GM21737 (cell line): Measurements from ENCODE around the gene PTPN7.
"Not testable (repeated sequence)": the region's sequence is repeated elsewhere in the genome, so short reads cannot be mapped to it uniquely, and the experiment has no call there.

Experiments
- ATAC-seq: cut with Tn5 transposase; IDR thresholded peaks from one replicate; pipeline ENCODE4 v1.9.1; 2021; ENCODE audit warnings: mild to moderate bottlenecking, moderate library complexity; ENCODE audit not compliant: unreplicated experiment

PTPN7 gene

DNA sequence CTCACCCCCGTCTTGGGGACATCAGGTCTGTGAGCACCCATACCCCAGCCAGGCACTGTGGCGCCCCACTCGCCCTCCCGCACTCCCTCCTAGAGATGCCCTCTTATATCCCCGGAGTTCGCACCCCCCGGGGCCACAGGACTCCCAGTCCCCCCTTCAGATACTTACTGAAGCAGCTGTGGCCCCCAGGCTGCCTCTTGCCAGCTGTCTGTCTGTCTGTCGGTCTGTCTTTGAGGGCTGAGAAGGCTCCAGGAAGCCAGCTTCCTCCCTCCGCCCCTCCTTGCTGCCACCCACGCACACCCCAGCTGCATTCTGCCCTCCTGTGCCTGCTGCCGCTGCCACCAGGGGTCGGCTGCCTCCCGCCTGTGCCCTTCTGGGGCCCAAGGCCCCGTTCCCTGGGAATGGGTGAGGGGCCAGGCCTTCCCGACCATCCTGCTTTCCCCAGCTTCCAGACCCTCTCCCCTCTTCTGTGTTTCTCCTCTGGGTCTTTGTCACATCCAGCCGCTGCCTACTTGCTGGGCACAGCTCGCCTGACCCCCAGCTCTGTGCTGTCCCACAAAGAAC is at the start of gene PTPN7:
Gene PTPN7 (minus strand): TSS at position 226 of the 564 bp plus-strand sequence. CDS start 1,200 bp downstream, outside the sequence.
- ATAC-seq: peak; percentile 29

DNA sequence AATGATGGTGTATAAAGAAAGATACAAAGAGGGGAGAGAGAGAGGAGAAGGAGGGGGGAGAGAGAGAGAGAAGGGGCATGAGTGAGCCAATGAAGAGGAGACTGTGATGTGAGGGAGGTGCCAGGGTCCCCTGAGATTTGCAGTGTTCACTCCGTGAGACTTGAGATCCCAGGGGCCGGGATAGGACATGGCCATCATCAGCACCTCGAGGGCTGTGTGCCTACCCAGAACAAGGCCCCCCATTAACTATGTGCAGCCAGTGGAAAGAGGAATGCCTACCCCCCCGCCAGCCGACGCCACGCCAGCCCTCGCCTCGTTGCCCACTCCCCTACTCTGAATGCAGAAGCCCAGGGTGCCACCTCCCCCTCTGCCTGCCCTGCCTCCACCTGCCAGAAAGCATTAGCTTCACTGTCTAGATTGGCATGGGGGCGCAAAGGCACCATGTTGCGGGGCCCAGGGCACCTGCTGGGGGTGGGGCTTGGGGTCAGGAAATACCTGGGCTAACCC is 48.0 kb upstream of the PTPN7 start:
- ATAC-seq: no peak

DNA sequence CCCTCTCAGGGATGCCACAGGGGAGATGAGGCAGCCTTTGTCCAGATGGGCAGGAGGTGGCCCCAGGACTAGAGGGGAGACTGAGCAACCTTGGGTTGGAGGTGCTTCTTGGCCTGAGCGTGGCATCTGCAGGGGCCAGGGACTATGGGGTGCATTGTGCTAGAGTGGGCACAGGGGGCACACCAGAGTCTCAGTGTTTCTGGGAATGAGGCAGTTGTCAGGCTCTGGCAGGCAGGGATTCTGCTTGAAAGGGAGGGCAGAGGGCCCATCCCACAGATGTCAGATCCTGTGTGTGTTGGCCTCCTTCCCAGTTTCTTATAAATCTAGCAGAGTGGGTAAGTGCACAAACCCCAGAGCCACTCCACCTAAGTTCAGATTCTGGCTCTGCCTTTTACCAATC is 46.9 kb upstream of the PTPN7 start:
- no peak for ATAC-seq

DNA sequence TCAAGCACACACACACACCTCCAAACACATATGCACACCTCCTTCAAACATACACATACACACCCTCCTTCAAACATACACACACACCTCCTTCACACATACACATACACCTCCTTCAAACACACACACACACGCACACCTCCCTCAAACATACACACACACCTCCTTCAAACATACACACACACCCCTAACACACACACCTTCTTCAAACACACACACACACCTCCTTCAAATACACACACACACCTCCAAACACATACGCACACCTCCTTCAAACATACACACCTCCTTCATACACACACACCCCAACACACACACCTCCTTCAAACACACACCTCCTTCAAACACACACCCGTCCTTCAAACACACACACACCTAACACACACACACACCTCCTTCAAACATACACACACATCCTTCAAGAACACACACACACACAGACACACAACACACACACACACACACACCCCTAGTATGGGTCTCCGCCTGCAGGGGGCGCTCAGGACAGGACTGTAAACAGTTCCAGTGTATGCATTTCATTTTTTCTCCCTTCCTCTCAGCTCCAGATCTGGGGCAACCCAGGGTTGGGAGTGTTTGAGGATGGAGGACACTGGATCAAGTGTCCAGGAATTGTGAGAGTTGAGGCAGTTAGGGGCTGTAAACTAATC is 45.3 kb upstream of the PTPN7 start:
- ATAC-seq: no peak

DNA sequence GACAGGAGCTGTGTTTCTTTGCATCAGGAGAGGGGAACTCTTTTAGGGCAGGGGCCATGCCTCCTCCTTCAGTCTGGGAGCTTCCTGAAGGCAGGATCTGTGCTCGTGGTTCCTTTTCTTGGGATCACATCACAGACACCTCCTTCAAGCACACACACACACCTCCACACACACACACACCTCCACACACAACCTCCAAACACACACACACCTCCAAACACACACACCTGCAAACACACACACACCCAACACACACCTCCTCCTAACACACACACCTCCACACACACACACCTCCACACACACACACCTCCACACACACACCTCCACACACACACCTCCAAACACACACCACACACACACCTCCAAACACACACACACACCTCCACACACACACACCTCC is 43.7 kb upstream of the PTPN7 start:
- no peak for ATAC-seq

DNA sequence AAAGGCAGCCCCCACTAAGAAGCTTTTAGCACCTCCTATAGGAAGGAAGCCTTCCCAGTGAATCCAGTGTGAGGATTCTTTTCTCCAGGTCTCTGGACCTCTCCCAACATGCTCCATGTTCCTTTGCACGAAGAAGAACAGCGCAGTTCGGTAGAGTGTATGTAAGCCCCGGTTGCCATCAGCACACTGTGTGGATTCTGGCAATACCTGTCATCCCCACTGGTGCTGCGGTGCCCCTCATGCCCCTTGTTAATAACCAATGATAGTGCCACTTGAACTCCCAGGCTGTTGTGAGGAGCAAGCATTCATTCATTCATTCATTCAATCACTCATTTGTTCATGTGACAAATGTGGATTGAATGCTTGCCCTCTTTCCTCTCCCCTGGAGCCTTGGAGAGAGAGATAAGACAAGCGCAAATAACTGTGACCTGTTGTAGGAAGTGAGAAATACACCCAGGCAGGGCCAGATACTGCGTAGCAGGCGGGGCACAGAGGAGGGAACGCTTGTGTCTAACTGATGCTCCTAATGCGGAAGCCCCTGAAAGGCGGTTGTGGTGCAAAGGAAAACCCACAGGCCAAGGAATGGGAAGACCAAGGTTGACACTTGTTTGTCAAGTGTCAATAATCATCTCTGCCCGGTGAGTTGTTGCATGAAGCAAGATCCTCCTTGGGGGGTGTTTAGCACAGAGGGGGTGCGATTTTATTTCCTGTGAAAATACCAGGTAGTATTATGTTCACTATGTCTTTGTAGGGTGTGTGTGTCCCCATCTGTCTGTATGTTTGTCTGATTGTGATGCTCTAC is 43.0 kb upstream of the PTPN7 start:
- ATAC-seq: no peak

DNA sequence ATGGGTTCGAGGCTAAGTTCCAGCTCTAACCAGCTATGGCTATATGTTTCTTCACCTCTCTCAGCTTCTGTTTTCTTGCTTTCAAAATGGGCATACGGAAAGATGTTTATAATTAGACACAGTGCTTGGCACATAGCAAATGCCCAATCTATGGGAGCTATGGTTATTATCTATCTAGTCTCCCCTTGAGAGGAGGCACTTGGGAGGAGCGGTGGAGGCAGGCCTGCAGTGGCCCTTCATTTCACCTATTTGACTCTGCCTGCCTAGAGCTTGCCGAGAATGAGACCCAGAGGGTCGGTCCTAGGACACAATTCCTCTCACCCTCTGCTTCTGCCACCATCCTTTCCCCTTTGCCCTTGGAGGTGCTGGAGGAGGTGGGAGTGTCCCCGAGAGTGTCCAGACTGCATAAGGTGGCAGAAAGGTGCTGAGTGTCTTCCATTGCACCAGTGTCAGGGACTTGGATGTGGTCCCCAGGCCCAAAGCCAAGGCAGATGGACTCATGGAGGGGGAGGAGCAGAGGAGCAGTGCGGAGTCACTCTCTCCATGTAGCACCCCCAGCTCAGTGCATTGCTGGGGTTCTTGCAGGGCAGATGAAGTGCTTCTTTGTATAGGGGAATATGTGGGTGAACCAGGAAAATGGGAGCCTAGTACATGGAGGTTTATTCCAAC is 42.2 kb upstream of the PTPN7 start:
- ATAC-seq: no peak

DNA sequence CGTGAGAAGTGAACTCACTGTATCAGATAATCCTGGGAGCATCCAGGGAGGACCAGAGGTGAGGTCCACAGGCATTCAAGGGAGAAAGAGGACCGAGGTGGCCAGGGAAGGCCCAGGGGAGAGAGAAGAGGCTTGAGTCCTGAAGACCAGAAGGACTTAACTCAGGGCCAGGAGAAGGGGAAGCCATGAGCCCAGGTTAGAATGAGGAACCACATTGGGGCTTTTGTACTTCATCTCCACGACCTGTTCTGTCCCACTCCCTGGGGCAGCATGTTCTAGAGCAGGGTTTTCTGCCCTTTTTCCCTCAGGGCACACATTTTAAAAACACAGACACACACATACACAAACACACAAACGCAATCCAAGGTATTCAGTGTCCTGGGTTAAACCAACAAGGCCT is 41.6 kb upstream of the PTPN7 start:
- ATAC-seq: no peak

DNA sequence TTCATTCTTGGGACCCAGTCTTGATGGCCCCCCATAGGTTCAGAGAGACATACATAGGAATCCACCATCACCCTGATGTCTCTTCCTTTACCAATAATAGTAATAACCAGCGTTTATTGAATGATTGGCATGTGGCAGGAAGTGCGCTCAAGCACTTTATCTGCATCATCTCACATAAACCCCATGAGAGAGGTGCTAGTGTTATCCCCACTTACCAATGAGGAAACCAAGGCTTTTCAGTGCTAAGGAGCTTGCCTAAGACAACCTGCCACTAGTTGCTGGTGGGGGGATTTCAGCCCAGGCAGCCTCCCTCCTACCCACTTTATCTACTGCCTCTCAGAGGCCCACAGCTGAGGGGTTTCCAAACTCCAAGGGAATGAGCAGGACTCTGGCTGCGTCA is 40.9 kb upstream of the PTPN7 start:
- no peak for ATAC-seq

DNA sequence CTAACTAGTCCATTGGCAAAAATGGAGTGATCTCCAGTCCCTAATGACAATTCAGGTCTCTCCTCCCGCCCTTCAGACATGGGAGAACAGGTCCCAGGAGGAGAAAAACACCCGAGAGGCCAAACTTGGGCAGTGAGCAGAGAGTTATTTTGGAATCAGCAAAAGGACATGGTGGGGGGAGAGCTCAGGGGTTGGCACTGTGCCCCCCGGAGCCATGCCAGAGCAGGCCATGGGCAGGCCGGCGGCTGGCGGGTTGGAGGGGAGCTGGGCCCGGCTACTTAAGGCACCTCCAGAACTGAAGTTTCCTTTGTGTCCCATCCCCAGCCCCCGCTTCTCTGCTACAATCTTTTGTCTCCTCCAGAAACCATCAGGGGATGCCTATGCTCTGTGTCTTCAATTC is 40.3 kb upstream of the PTPN7 start:
- ATAC-seq: no peak

DNA sequence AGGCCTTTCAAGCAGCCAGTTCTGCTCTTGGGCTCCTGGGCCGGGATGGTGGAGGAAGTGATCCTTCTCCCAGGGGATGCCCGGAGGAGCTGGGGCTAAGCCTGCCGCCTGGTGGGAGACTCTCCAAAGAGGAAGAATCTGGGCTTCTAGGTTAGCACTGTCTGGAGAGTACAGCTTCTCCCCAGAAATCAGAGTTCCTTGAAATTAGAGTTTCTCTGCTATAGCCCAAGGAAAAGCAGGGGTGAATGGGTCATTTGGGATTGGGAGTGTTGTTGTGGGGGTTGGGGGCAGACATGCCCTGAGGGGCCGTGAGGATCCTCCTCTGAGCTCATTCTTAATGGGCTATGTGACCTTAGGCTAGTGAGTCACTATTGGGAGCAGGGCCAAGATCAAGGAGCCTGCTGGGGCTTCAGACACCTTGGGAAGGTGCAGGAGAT is 39.7 kb upstream of the PTPN7 start:
- ATAC-seq: no peak

DNA sequence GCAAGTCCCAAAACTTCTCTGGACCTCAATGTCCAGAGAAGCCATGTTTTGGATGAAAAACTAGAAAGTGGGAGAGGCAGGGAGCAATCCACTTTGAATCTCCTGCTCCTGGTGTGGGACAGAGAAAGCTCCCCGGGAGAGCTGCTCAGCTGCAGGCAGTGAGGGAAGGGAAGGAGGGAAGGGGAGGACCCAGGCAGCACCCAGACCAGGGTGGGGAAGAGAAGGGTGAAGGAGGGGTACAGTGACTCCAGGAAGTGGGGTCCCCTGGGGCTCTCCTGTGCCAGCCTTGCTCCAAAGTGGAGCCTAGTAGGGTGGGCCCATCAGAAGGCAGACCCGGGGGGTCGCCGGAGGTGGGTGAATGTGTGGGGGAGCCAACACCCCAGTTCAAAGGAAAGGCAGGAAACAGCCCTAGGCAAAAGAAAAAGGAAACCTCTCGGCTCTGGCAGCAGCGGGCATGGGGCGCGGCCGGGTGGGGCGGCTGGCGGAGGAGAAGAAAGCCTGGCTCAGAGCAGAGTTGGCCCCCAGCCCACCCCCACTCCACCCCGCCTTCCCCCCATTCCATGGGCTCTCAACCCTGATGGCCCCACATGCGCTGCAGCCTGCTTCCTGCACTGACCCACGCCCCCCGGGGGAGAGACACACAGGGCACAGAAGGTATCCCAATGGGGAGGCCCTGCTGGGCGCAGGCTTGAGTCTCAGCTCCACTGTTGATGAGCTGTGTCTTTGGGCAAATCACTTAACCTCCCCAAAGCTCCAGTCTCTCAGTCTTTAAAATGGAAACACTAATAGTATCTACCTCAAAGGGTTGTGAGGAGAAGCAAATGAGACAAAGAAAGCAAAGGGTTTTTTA is 38.9 kb upstream of the PTPN7 start:
- no peak for ATAC-seq

DNA sequence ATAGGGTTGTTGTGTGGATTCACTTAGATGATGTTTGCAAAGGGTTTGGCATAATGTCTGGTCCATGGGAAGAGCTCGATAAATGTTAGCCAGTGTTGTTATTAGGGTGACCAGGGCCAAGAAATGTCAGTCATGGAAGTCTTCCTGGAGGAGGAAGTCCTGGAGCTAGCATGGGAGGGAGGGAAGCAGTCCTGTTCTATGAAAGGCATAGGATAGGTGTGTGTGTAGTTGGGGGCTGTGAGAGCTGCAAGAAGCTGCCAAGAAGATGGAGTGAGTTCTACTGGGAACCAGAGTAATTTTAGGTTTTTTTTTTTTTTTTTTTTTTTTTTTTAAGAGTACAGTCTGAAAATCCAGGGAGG is 37.9 kb upstream of the PTPN7 start:
- no peak for ATAC-seq

DNA sequence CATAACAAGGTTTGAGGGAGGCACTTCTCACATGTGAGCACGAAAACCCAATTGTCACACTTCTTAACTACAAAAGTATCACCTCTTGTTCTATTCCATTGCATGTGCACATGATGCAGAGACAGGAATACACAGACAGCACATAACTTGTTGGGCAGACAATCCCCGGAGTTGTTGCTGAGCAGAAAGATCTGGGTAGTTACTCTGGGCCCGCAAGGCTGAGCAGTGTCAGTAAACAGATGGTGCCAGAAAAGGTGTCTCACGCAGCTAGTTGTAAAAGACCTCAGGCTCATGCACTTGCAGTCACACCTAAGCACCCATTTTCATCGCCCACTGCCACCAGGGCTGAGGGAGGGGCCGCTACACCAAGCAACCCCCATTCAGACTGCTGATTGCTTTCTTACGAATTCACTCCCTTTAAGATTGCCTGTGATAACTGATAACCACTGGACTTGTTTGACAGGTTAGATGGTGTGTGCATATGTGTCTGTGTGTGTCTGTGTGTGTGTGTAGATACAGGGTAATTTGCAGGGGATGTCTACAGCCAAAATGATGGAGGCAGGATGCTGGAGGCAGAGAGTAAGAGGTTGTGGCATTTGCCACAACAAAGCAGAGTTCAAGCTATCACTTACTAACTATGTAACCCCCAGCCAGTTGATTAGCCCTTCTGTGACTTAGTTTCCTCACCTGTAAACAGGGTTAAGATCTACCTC is 37.4 kb upstream of the PTPN7 start:
- ATAC-seq: no peak

DNA sequence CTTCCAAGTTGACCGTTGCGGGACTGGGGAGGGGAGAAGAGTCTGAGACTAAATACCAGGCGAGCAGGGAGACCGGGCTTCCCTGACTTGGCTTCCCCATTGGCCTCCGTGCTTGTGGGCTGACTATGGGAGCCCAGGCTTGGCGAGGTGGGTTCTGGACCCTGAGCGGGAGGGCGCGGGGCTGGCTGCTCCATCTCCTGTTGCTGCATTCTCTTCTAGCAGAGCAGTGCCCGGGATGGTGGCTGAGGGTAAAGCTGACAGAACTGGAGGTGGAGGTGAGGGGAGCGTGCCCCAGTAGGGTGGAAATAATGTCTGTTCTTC is 33.9 kb upstream of the PTPN7 start:
- no peak for ATAC-seq

DNA sequence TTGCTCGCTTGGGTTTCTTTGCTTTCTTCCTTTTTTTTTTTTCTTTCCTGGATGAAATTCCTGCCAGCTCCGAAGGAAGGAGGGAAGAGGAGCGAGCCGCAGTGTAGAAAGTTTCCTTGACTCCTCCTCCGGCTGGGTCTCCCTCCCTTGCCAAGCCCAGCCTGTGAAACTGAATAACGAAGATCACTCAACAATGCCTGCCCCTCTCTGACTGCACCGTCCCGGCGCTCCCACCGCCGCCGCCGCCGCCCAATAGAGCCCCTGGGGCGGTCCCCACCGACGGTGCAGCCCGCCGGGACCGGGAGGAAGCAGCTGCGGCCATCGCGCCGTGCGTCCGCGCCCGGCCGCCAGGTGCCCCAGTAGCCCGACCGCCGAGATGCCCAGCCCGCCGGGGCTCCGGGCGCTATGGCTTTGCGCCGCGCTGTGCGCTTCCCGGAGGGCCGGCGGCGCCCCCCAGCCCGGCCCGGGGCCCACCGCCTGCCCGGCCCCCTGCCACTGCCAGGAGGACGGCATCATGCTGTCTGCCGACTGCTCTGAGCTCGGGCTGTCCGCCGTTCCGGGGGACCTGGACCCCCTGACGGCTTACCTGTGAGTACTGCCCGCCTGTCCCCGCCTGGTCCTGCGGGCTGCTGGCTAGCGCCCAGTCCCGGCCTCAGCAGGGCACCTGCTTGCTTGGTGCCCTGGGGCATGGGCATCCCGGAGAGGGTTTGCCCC is 33.4 kb upstream of the PTPN7 start, which contains the start of gene LGR6:
Gene LGR6 (plus strand): TSS at position 186 of the 714 bp plus-strand sequence. CDS start 191 bp downstream, at position 377.
- no peak for ATAC-seq

DNA sequence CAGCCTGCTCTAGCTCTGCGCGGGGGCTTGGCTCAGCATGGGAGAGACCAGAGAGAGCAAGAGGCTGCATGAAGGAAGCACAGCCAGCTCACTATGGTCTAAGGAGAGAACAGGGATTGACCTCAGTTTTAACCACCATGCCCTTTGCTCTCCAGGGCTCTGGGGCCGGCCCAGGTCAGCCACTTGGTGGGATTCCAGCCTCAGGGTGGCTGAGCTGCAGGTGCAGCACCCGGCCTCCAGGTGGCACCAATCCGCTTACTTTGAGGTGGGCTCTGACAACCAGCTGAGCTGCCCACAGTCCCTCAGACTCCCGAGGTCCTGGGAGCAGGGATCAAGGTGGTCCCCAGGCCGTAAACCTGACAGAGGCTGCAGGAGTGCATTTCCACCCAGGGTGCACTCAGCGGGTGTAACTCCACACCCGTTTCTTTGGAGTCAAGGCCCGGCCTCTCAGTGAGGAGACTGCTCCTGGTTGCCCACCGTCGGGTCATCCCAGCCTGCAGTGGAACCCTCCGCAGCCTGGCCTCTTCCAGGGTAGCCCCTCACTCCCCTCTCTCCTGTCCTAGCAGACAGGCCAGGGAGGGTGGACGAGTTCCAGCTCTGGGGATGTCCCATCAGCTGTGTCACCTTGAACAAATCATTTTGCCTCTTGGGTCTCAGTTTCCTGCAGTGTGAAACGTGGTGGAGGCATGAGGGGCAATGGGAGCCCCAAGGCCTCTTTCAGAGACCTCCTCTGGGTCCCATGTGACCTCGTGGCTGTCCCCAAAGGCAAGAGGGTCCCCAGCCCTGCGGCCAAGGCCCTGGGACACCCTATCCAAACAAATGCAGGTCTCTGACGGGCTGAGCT is 32.6 kb upstream of the PTPN7 start:
- no peak for ATAC-seq

DNA sequence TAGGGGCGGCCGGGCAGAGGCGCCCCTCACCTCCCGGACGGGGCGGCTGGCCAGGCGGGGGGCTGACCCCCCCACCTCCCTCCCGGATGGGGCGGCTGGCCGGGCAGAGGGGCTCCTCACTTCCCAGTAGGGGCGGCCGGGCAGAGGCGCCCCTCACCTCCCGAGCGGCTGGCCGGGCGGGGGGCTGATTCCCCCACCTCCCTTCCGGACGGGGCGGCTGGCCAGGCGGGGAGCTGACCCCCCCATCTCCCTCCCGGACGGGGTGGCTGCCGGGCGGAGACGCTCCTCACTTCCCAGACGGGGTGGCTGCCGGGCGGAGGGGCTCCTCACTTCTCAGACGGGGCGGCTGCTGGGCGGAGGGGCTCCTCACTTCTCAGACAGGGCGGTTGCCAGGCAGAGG is 31.0 kb upstream of the PTPN7 start:
- ATAC-seq: not testable (repeated sequence)
